Panc1 (cell line): Measurements from ENCODE around the gene ENO4. TPM values are rescaled to one million over a fixed set of nuclear protein-coding genes. Genes with fewer than 3 reads are reported as not detected.

ENCODE experiments used
- ATAC-seq: fragments of 200-7000 bp; cut with Tn5 transposase; 2 replicates; pipeline ENCODE4 v1.9.1; 2020; ENCODE audit warnings: mild to moderate bottlenecking, moderate library complexity
- BruUV-seq: library from RNA; stranded (reverse); fragments of 400-500 nt; replicated peaks from 2 replicates; lab custom pipeline; 2021; lab: Mats Ljungman, UMichigan
- CTCF ChIA-PET: fragments of 300-600 bp; sonication (Branson Sonifier 250); formaldehyde crosslinking; loops from one replicate; lab custom pipeline; 2022; ENCODE audit warnings: antibody characterized with exemption; lab: Charles Lee
- POLR2A ChIA-PET: fragments of 300-600 bp; sonication (Branson Sonifier 250); formaldehyde crosslinking; loops from one replicate; lab custom pipeline; 2022; ENCODE audit warnings: antibody characterized with exemption; lab: Charles Lee
- DNase-seq: peaks from one replicate; pipeline ENCODE4 v3.0.0-alpha.2; 2010; ENCODE audit warnings: low read depth, low spot score
- H3K27ac ChIP-seq: 2 replicates; pipeline ENCODE4 v1.5.1; 2011; ENCODE audit warnings: mild to moderate bottlenecking, low read length, inconsistent platforms
- H3K27me3 ChIP-seq: fragments of 200-500 bp; sonication (Bioruptor generic); 2 replicates; pipeline ENCODE4 v1.6.0; 2014; ENCODE audit warnings: low read length, inconsistent platforms; ENCODE audit not compliant: control insufficient read depth, insufficient read depth
- H3K36me3 ChIP-seq: fragments of 200-500 bp; sonication (Bioruptor generic); 2 replicates; pipeline ENCODE4 v1.5.1; 2014; ENCODE audit warnings: inconsistent platforms, mild to moderate bottlenecking, low read length, moderate library complexity; ENCODE audit not compliant: control insufficient read depth, insufficient read depth
- H3K4me1 ChIP-seq: 2 replicates; pipeline ENCODE4 v1.5.1; 2011; ENCODE audit warnings: inconsistent platforms, mild to moderate bottlenecking, low read length, moderate library complexity; ENCODE audit not compliant: control insufficient read depth, insufficient read depth
- H3K4me3 ChIP-seq, 2 experiments: 2 replicates each; pipeline ENCODE4 v1.5.1; 2011 to 2012; ENCODE audit warnings: low read depth in 2 of 2, low read length in 2 of 2, mild to moderate bottlenecking in 2 of 2, inconsistent platforms in 1 of 2, moderate library complexity in 1 of 2
- H3K9me3 ChIP-seq: fragments of 200-500 bp; sonication (Bioruptor generic); 2 replicates; pipeline ENCODE4 v1.5.1; 2014; ENCODE audit warnings: low read depth, mild to moderate bottlenecking, inconsistent platforms, low read length, moderate library complexity; ENCODE audit not compliant: control insufficient read depth, insufficient read depth
- POLR2AphosphoS5 ChIP-seq: IDR thresholded peaks from 2 replicates; pipeline ENCODE4 v1.6.1; 2012; ENCODE audit warnings: mild to moderate bottlenecking, low read depth, low read length, moderate library complexity
- SIN3A ChIP-seq: IDR thresholded peaks from 2 replicates; pipeline ENCODE4 v1.6.1; 2012; ENCODE audit warnings: low read depth, mild to moderate bottlenecking, low read length, moderate library complexity, borderline replicate concordance; ENCODE audit not compliant: insufficient read depth
- TCF7L2 ChIP-seq: IDR thresholded peaks from 2 replicates; pipeline ENCODE4 v1.6.1; 2011; ENCODE audit warnings: mild to moderate bottlenecking, low read depth, low read length, inconsistent platforms
- in situ Hi-C: cut with HindIII; loops from 2 replicates; pipeline ENCODE4 v1.10.0; 2016; ENCODE audit warnings: low sequenced_read_pairs, low pct_unique_long_range_greater_than_20kb
- intact Hi-C: fragments of 100-400 bp; cut with micrococcal nuclease; formaldehyde crosslinking; loops from one replicate; pipeline ENCODE4 v1.10.0; 2022; ENCODE audit not compliant: unreplicated experiment
- total RNA-seq: library from RNA; stranded (reverse); gene quantifications from one replicate; pipeline ENCODE4 v1.2.1, GENCODE V29; 2021; ENCODE audit not compliant: unreplicated experiment
- TF ChIP-seq, protein P1 (sequence below): fragments of 450-650 bp; IDR thresholded peaks from 2 replicates; pipeline ENCODE4 v1.5.1; 2017; ENCODE audit warnings: mild to moderate bottlenecking
- TF ChIP-seq, protein P2 (sequence below), 2 experiments: IDR thresholded peaks; 2 replicates each; pipeline ENCODE4 v1.6.1; 2011 to 2012; ENCODE audit warnings: low read depth in 2 of 2, control low read depth in 1 of 2, low read length in 1 of 2, mild to moderate bottlenecking in 1 of 2, moderate library complexity in 1 of 2; ENCODE audit not compliant: insufficient read depth in 1 of 2

ENO4 gene
- total RNA-seq, 1 experiment from 2014 or later, result 0.15 TPM

DNA sequence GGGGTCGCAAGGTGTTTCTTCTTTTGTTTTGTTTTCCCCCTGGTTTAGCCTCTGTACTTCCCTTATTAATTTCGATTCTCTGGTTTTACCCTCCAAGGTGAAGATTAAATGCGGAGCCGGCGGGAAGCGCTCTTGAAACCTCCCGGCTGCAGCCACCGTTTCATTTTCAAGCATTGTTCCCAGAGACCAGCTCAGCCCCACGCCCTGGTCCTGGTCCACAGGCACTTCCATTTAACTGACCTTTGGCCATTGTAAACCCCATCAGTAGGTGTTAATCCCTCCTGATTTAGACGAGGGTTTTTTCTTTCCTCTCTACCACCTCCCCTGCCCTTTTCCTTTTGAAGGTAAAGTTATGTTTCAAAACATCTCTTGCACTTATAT lies 39.2 kb upstream of the ENO4 start:
- Histone ChIP-seq H3K27me3 (no peaks in the 10 kb centered on the region), H3K4me1 (no peaks in the 10 kb centered on the region), H3K9me3 (no peaks in the 10 kb centered on the region), H3K27ac (no peak overlapping the region), H3K36me3 (no peaks in the 10 kb centered on the region), H3K4me3 (no peak overlapping the region)
- BruUV-seq, result no TSS peak
- in situ Hi-C loops, result no loop called here
- CTCF ChIA-PET, result interaction anchor here (0.5 kb wide), 1 partner anchor 148 kb away, joined by 3 read pairs; no protein-coding TSS in a partner anchor
- TF ChIP-seq SIN3A, result no peak
- TF ChIP-seq, protein P1, sequence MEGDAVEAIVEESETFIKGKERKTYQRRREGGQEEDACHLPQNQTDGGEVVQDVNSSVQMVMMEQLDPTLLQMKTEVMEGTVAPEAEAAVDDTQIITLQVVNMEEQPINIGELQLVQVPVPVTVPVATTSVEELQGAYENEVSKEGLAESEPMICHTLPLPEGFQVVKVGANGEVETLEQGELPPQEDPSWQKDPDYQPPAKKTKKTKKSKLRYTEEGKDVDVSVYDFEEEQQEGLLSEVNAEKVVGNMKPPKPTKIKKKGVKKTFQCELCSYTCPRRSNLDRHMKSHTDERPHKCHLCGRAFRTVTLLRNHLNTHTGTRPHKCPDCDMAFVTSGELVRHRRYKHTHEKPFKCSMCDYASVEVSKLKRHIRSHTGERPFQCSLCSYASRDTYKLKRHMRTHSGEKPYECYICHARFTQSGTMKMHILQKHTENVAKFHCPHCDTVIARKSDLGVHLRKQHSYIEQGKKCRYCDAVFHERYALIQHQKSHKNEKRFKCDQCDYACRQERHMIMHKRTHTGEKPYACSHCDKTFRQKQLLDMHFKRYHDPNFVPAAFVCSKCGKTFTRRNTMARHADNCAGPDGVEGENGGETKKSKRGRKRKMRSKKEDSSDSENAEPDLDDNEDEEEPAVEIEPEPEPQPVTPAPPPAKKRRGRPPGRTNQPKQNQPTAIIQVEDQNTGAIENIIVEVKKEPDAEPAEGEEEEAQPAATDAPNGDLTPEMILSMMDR, result no peak
- no peak for TF ChIP-seq TCF7L2
- TF ChIP-seq, protein P2, sequence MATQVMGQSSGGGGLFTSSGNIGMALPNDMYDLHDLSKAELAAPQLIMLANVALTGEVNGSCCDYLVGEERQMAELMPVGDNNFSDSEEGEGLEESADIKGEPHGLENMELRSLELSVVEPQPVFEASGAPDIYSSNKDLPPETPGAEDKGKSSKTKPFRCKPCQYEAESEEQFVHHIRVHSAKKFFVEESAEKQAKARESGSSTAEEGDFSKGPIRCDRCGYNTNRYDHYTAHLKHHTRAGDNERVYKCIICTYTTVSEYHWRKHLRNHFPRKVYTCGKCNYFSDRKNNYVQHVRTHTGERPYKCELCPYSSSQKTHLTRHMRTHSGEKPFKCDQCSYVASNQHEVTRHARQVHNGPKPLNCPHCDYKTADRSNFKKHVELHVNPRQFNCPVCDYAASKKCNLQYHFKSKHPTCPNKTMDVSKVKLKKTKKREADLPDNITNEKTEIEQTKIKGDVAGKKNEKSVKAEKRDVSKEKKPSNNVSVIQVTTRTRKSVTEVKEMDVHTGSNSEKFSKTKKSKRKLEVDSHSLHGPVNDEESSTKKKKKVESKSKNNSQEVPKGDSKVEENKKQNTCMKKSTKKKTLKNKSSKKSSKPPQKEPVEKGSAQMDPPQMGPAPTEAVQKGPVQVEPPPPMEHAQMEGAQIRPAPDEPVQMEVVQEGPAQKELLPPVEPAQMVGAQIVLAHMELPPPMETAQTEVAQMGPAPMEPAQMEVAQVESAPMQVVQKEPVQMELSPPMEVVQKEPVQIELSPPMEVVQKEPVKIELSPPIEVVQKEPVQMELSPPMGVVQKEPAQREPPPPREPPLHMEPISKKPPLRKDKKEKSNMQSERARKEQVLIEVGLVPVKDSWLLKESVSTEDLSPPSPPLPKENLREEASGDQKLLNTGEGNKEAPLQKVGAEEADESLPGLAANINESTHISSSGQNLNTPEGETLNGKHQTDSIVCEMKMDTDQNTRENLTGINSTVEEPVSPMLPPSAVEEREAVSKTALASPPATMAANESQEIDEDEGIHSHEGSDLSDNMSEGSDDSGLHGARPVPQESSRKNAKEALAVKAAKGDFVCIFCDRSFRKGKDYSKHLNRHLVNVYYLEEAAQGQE (IDR thresholded peaks at IDR 0.05; ENCODE audit: insufficient read depth in 1 of 2, low read depth in 2 of 2, low read length in 1 of 2), result no peak
- TF ChIP-seq POLR2AphosphoS5, result no peak
- intact Hi-C loops, result no loop called here
- POLR2A ChIA-PET, result no interaction called here
- ATAC-seq (no peak), DNase-seq (no peak)

DNA sequence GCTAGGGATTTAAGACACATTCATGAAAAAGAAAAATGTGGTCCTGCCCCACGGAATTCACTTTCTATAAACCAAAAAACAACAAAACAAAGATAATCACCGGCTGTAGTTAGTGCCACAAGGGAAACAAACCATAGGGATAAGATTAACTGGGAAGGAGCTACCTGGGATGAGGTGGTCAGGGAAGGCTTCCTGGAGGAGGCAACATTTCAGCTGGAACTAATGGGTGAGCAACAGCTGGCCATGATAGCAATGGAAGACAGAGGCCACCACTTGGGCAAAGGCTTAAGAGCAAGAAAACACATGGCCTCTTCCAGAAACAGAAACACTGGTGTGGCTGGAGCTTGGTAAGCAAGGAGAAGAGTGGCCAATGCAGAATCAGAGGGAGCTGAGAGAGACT lies 38.4 kb upstream of the ENO4 start:
- H3K9me3 ChIP-seq, result no peaks in the 10 kb centered on the region
- ATAC-seq, result no peak
- TF ChIP-seq, protein P1, result no peak
- TF ChIP-seq, protein P2 (IDR thresholded peaks at IDR 0.05; ENCODE audit: insufficient read depth in 1 of 2, low read depth in 2 of 2, low read length in 1 of 2), result no peak
- TF ChIP-seq TCF7L2 (no peak), SIN3A (no peak), POLR2AphosphoS5 (no peak)
- intact Hi-C loops, result no loop called here
- H3K4me1 ChIP-seq, result no peaks in the 10 kb centered on the region
- no peak overlapping the region for H3K4me3 ChIP-seq
- CTCF ChIA-PET, result interaction anchor here (0.5 kb wide), 1 partner anchor 28 kb away, joined by 14 read pairs; no protein-coding TSS in a partner anchor
- in situ Hi-C loops, result no loop called here
- BruUV-seq, result no TSS peak
- POLR2A ChIA-PET, result no interaction called here
- H3K27me3 ChIP-seq, result no peaks in the 10 kb centered on the region; the same call in 1 of the 2 replicates
- no peak for DNase-seq
- H3K36me3 ChIP-seq, result no peaks in the 10 kb centered on the region
- no peak overlapping the region for H3K27ac ChIP-seq
